Prostate gland (tissue), 2 donors: ENCODE measurements around the gene DENND4A. TPM values are rescaled to one million over a fixed set of nuclear protein-coding genes. Genes with fewer than 3 reads are reported as not detected.

Source experiments
- DNase-seq: peaks from one replicate; pipeline ENCODE4 v3.0.0-alpha.2; 2019; ENCODE audit warnings: low spot score
- H3K27ac ChIP-seq, 2 donors: fragments of 200-600 bp; sonication (generic); 2 replicates each; pipeline ENCODE4 v1.5.1; 2017 to 2019
- H3K27me3 ChIP-seq: fragments of 200-600 bp; sonication (generic); replicated peaks from 2 replicates; pipeline ENCODE4 v1.5.1; 2019; ENCODE audit not compliant: insufficient read depth
- H3K36me3 ChIP-seq, 2 donors: fragments of 200-600 bp; sonication (generic); 1 replicate in 1 of 2; 2 replicates in 1 of 2; pipeline versions ENCODE4 v1.5.1 to v1.8.1; 2017 to 2019
- H3K4me1 ChIP-seq: fragments of 200-600 bp; sonication (generic); replicated peaks from 2 replicates; pipeline ENCODE4 v1.5.1; 2019
- H3K4me3 ChIP-seq, 2 donors: fragments of 200-600 bp; sonication (generic); 2 replicates each; pipeline ENCODE4 v1.5.1; 2017 to 2019
- H3K9me3 ChIP-seq: fragments of 200-600 bp; sonication (generic); 2 replicates; pipeline ENCODE4 v1.5.1; 2017
- CTCF ChIP-seq, 4 experiments: fragments of 200-600 bp in 2 of 4; fragments of 450-650 bp in 2 of 4; sonication (generic) in 2 of 4; IDR thresholded peaks; 1 replicate in 3 of 4; 2 replicates in 1 of 4; pipeline ENCODE4 v1.5.1; 2016 to 2019; ENCODE audit warnings: antibody characterized with exemption in 4 of 4, mild to moderate bottlenecking in 2 of 4, moderate library complexity in 2 of 4
- POLR2A ChIP-seq: fragments of 450-650 bp; IDR thresholded peaks from one replicate; pipeline ENCODE4 v1.6.1; 2016; ENCODE audit warnings: antibody characterized with exemption, mild to moderate bottlenecking
- POLR2AphosphoS5 ChIP-seq: sonication (generic); formaldehyde crosslinking; IDR thresholded peaks from one replicate; pipeline ENCODE4 v1.6.1; 2017; ENCODE audit warnings: antibody characterized with exemption
- WGBS: methylation state at CpG from one replicate; pipeline ENCODE4 v1.1.5; 2018; 5-methylcytosine and 5-hydroxymethylcytosine counted together
- intact Hi-C: fragments of 100-400 bp; cut with DNase I; formaldehyde crosslinking; loops from one replicate; pipeline ENCODE4 v1.14.2; 2022
- microRNA-seq: library from miRNA; unstranded; fragments of <30 nt; microRNA quantifications from one replicate; pipeline ENCODE4, GENCODE V29; 2016
- small RNA-seq, 2 donors: library from RNA; depleted of rRNA; stranded (forward); fragments of <200 nt; gene quantifications; one replicate each; pipeline ENCODE3, GENCODE V24; 2016
- total RNA-seq, 2 donors: library from RNA; depleted of rRNA; stranded (reverse); fragments of >200 nt; gene quantifications; one replicate each; pipeline ENCODE4 v1.1.0, GENCODE V29; 2016

The DENND4A gene
- total RNA-seq, 2 donors from 2014 or later = 24.5 to 49.6 TPM

DNA sequence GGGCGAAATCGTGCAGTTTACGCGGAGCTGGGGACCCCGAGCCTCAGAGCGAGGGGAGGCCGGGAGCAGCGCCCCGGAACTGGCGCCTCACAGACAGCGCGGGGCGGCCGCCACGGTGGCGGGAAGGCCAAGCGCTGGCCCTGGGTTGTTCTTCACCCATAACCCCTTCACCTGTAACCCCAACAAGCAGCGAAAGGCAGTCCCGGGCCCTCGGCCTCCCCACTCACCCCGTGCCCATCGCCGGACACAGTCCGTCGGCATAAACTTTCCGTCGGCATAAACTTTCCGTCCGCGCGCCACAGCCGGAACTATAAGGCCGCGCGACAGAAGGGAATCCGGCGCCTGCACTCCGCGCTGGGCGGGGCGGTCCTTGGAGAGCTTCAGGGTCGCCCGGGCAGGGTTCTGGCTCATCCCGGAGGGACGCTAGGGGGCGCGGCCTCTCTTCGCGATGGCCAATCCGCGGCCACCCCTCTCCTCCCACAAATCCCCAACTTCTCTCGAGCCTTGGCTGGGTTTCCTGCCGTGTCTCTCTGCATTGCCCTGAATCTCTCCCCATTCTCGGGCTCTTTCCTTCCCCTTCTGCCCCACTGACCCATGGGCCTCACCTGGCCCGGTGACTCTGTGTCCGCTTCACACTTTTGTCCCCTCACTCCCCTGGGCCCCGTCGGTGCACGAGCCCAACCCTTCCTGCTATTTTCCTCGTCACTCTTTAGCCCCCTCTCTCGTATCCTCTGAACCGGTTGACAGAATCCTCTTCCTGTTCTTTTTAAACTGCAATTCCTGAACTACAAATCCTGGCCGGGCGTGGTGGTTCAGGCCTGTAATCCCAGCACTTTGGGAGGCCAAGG, 181.0 kb downstream of the DENND4A start, which contains the start of gene INTS14:
Gene INTS14, minus strand, starts transcription at position 261 of the 848 bp plus-strand sequence. CDS start 3,751 bp downstream, outside the sequence.
- peak within 1 kb of the TSS; percentile 84 to 95 for H3K27ac ChIP-seq
- H3K27me3 ChIP-seq = no peaks in the 10 kb centered on the region
- no peaks in the 10 kb centered on the region for H3K36me3 ChIP-seq
- peak; percentile 97 for DNase-seq
- intact Hi-C loops = no loop called here
- peaks cover 4% of the 10 kb centered on the region for H3K4me1 ChIP-seq
- peak; percentile 58 to 86 (median 84) for TF ChIP-seq CTCF (IDR thresholded peaks at IDR 0.05)
- no peak for TF ChIP-seq POLR2A
- peak; percentile 91 for TF ChIP-seq POLR2AphosphoS5
- WGBS = under 1% methylated on average over 64 of the region's 64 CpGs
- no peaks in the 10 kb centered on the region for H3K9me3 ChIP-seq
- H3K4me3 ChIP-seq = peak within 1 kb of the TSS; percentile 79 to 91

Small RNAs within 50 kb of the gene (microRNA-seq; reads per million reads assigned to microRNA genes)
- gene MIR4511 = not detected

Small RNAs within 50 kb of the gene (small RNA-seq; reads per million reads assigned to genes)
- 0 reads per million in 2 donors for gene MIR4511
- 0 to 0.37 reads per million in 2 donors for gene SNORD13E

Other genes starting within 250 kb of the DENND4A start
- 10 to 100 TPM; 39.4 to 55.2 TPM for gene INTS14, start 181.2 kb downstream of the DENND4A start, total RNA-seq
- gene SLC24A1, start 170.4 kb downstream of the DENND4A start, total RNA-seq = 10 to 100 TPM in 1 of 2 donors, 1 to 10 TPM in 1; 8.9 to 14.5 TPM
- 100 to 1,000 TPM; 178 to 223 TPM for gene RAB11A, start 77.2 kb upstream of the DENND4A start, total RNA-seq